HG03432 (cell line): Measurements from ENCODE around the gene ZBTB16.

ENCODE experiments used
- ATAC-seq: cut with Tn5 transposase; IDR thresholded peaks from one replicate; pipeline ENCODE4 v1.9.1; 2021; ENCODE audit warnings: mild to moderate bottlenecking, moderate library complexity; ENCODE audit not compliant: unreplicated experiment

ZBTB16 gene

GRCh38 chr11:114164546-114164945 lies 105.0 kb downstream of the ZBTB16 start:
- no peak for ATAC-seq

GRCh38 chr11:114165326-114166230 lies 106.1 kb downstream of the ZBTB16 start:
- no peak for ATAC-seq

- ATAC-seq, result no peak
These were observed 106.9 kb downstream of the ZBTB16 start for GRCh38 chr11:114166362-114166761.

- no peak for ATAC-seq
These were observed 107.4 kb downstream of the ZBTB16 start for GRCh38 chr11:114166897-114167323.

GRCh38 chr11:114167355-114167754 lies 107.8 kb downstream of the ZBTB16 start:
- no peak for ATAC-seq

- ATAC-seq, result no peak
These were observed 108.4 kb downstream of the ZBTB16 start for GRCh38 chr11:114167771-114168448.

- ATAC-seq, result no peak
These were observed 109.2 kb downstream of the ZBTB16 start for GRCh38 chr11:114168691-114169090.

GRCh38 chr11:114169321-114169749 lies 109.8 kb downstream of the ZBTB16 start:
- ATAC-seq, result no peak

- ATAC-seq, result no peak
These were observed 110.3 kb downstream of the ZBTB16 start for GRCh38 chr11:114169821-114170220.

GRCh38 chr11:114170226-114170625 lies 110.7 kb downstream of the ZBTB16 start:
- ATAC-seq, result no peak

GRCh38 chr11:114171257-114172054 lies 111.9 kb downstream of the ZBTB16 start:
- ATAC-seq, result no peak

GRCh38 chr11:114172055-114172861 lies 112.7 kb downstream of the ZBTB16 start:
- ATAC-seq, result no peak

GRCh38 chr11:114172871-114173444 lies 113.4 kb downstream of the ZBTB16 start:
- no peak for ATAC-seq

- no peak for ATAC-seq
These were observed 114.3 kb downstream of the ZBTB16 start for GRCh38 chr11:114173843-114174242.

- no peak for ATAC-seq
These were observed 115.4 kb downstream of the ZBTB16 start for GRCh38 chr11:114174712-114175495.

- ATAC-seq, result no peak
These were observed 116.2 kb downstream of the ZBTB16 start for GRCh38 chr11:114175706-114176105.

- no peak for ATAC-seq
These were observed 116.8 kb downstream of the ZBTB16 start for GRCh38 chr11:114176321-114176720.

- no peak for ATAC-seq
These were observed 119.1 kb downstream of the ZBTB16 start for GRCh38 chr11:114178656-114179055.

- no peak for ATAC-seq
These were observed 119.9 kb downstream of the ZBTB16 start for GRCh38 chr11:114179234-114179941.
